HG02588 (cell line): ENCODE results near the gene IRF4.
"Not testable (repeated sequence)": the region's sequence is repeated elsewhere in the genome, so short reads cannot be mapped to it uniquely, and the experiment has no call there.

ENCODE experiments used
- ATAC-seq: cut with Tn5 transposase; IDR thresholded peaks from one replicate; pipeline ENCODE4 v1.9.1; 2021; ENCODE audit warnings: mild to moderate bottlenecking, moderate library complexity; ENCODE audit not compliant: unreplicated experiment

The IRF4 gene

GRCh38 chr6:411402-412145 lies 20.0 kb downstream of the IRF4 start:
- ATAC-seq = no peak

- no peak for ATAC-seq
Measured at GRCh38 chr6:412146-412886, 20.8 kb downstream of the IRF4 start.

DNA sequence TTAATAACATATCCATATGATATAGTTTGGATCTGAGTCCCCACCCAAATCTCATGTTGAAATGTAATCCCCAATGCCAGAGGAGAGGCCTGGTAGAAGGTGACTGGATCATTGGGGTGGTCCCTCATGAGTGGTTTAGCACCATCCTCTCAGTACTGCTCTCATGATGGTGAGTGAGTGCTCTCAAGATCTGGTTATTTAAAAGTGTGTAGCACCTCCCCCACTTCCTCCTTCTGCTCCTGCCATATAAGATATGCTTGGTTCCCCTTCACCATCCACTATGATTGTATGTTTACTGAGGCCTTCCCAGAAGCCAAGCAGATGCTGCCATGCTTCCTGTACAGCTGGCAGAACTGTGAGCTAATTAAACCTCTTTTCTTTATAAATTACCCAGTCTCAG lies 22.9 kb downstream of the IRF4 start:
- ATAC-seq = no peak

GRCh38 chr6:415087-415486 lies 23.5 kb downstream of the IRF4 start:
- no peak for ATAC-seq

GRCh38 chr6:421211-421610 lies 29.7 kb downstream of the IRF4 start:
- no peak for ATAC-seq

DNA sequence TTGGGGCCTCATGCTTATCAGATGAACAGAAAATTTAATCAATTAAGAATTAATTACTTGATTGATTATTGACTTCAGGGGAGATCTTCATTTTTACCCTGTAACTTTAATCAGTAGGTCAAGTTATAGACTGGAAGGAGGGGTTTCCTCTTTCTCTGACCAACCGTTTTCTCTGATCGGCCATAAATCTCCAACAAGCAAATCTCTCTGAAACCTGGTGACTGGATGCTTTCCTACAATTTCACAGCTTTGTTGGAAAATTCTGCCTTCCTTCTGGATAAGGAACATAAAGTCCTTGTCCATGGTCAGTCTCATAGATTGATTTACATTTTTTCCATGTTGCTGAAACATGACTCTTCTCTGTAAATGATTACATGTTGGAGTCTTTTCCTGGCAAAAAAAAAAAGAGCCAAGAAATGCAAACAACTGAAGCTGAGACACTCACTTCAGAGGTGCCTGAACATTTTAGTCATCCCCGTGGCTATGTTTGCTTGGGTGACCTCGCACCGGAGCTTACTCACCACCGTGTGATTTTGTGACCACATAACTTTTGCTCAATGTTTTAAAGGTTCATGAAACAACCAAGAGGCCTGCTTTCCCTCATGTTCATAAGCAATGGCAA lies 31.0 kb downstream of the IRF4 start:
- ATAC-seq = no peak

- no peak for ATAC-seq
Measured at GRCh38 chr6:423055-423798, 31.7 kb downstream of the IRF4 start.

- no peak for ATAC-seq
Measured at GRCh38 chr6:423799-424345, 32.3 kb downstream of the IRF4 start.

DNA sequence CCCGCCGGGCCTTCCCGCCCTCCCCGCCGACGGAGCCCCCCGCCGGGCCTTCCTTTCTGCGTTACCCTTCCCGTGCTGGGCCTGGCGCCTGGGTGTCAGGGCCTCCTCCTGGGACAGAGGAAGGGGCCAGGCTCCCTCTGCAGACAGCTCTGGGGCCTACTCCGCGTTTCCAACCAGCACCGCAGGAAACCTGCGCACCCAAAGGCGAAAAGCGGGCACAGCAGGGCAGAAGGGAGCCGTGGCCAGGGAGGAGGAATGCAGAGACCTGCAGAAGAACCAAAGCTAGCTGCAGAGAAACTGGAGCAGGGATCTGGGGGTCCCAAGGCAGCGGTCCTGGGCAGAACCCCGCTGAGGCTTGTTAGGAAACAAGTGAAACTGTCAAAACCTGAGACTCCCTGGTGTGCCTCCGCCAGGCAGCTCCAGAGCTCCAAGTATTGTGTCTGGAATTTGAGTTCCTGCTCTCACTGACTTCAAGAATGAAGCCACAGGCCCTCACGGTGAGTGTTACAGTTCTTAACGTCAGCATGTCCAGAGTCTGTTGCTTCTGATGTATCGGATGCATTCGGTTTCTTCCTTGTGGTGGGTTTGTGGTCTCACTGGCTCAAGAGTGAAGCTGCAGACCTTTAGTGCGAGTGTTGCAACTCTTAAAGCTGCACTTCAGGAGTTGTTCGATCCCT lies 33.3 kb downstream of the IRF4 start:
- ATAC-seq = no peak

GRCh38 chr6:425418-425788 lies 33.9 kb downstream of the IRF4 start:
- not testable (repeated sequence) for ATAC-seq

GRCh38 chr6:426198-426738 lies 34.7 kb downstream of the IRF4 start:
- not testable (repeated sequence) for ATAC-seq

- no peak for ATAC-seq
Measured at GRCh38 chr6:428047-428603, 36.6 kb downstream of the IRF4 start.

- no peak for ATAC-seq
Measured at GRCh38 chr6:429515-430121, 38.1 kb downstream of the IRF4 start.

DNA sequence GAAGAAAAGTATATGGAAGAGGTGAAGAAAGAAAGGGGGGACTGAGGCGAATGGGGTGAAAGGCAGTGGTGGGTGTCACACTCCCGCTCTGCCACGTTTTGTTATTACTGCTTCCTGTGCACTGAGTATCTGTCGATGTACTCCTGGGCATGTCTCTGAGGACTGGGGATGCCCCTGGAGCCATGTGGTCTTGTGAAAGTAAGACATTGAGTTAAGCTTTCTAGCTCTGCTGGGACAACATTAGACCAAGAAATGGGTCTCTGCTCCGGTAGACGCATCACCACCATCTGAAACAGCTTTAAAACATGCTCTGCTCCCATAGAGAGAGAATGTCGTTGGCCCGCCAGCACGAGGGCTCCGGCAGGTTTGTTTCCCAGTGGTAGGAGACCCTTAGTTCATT lies 40.0 kb downstream of the IRF4 start:
- no peak for ATAC-seq

DNA sequence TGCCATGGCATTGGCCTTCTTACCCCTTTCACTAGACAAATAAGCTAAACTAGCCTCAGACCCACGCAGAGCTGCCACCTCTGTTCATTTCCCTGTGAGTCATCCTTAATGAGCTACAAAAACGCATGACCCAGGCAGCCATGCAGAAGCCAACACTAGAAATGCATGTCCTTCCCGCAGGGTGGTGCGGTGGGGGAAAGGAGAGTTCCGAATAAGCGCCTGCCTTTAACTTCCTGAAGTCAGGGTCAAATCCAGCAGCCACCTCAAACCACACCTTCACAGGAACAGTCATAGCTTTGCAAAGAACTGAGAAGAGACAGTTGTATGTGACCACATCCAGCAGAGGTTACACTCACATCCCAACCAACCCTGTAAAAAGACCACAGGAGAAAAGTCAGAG lies 40.4 kb downstream of the IRF4 start:
- ATAC-seq = no peak

- ATAC-seq = no peak
Measured at GRCh38 chr6:434051-434705, 42.6 kb downstream of the IRF4 start.

- no peak for ATAC-seq
Measured at GRCh38 chr6:435441-436307, 44.1 kb downstream of the IRF4 start.
